ENCODE measurements around the gene SIK2. TPM values are rescaled to one million over a fixed set of nuclear protein-coding genes. Genes with fewer than 3 reads are reported as not detected.

SIK2 gene
- total and polyA plus RNA-seq, 10 donors: 1.7 to 23.8 (median 14.9) TPM

GRCh38 chr11:111671383-111671782 is 69.1 kb downstream of the SIK2 start:
- Histone ChIP-seq H3K36me3 (peaks cover 0 to 65% (median 10%) of the 10 kb centered on the region in 6 donors), H3K27me3 (replicated peaks in 1 of 7) (no peaks in the 10 kb centered on the region), H3K9me3 (peaks cover 0 to 4% (median 0%) of the 10 kb centered on the region in 8 donors), H3K4me1 (no peaks in the 10 kb centered on the region), H3K4me3 (no peak overlapping the region), H3K27ac (no peak overlapping the region)
- WGBS, 5 donors: 95 to 100% (median 100%) methylated on average over 1 of the region's 1 CpG
- no peak for DNase-seq
- TF ChIP-seq POLR2A (IDR thresholded peaks at IDR 0.05) (no peak), CTCF (IDR thresholded peaks at IDR 0.05 in 8 of 11, conservative IDR thresholded peaks at IDR 0.05 in 3 of 11) (no peak), POLR2AphosphoS5 (IDR thresholded peaks at IDR 0.05) (no peak)
- intact Hi-C loops (cut with DNase I; ENCODE audit: low total_unique reads): no loop called here

- Histone ChIP-seq H3K27me3 (replicated peaks in 1 of 7) (no peaks in the 10 kb centered on the region), H3K27ac (no peak overlapping the region), H3K36me3 (peaks cover 0 to 58% (median 10%) of the 10 kb centered on the region in 6 donors), H3K4me1 (no peaks in the 10 kb centered on the region), H3K9me3 (peaks cover 0 to 4% (median 0%) of the 10 kb centered on the region in 8 donors), H3K4me3 (no peak overlapping the region)
- intact Hi-C loops (cut with DNase I; ENCODE audit: low total_unique reads): no loop called here
- no peak for DNase-seq
- WGBS, 5 donors: 76 to 96% (median 93%) methylated on average over 1 of the region's 1 CpG
- TF ChIP-seq POLR2AphosphoS5 (IDR thresholded peaks at IDR 0.05): no peak
- TF ChIP-seq CTCF (IDR thresholded peaks at IDR 0.05 in 8 of 11, conservative IDR thresholded peaks at IDR 0.05 in 3 of 11): no peak
- TF ChIP-seq POLR2A (IDR thresholded peaks at IDR 0.05): no peak
Observed at GRCh38 chr11:111672949-111673348, 70.7 kb downstream of the SIK2 start.

- H3K27ac ChIP-seq: no peak overlapping the region
- no peak for DNase-seq
- 96 to 100% (median 97%) methylated on average over 1 of the region's 1 CpG for WGBS, 5 donors
- TF ChIP-seq POLR2AphosphoS5 (IDR thresholded peaks at IDR 0.05) (no peak), POLR2A (IDR thresholded peaks at IDR 0.05) (no peak), CTCF (IDR thresholded peaks at IDR 0.05 in 8 of 11, conservative IDR thresholded peaks at IDR 0.05 in 3 of 11) (no peak)
- H3K27me3 ChIP-seq (replicated peaks in 1 of 7): no peaks in the 10 kb centered on the region
- intact Hi-C loops (cut with DNase I; ENCODE audit: low total_unique reads): no loop called here
- H3K4me3 ChIP-seq: no peak overlapping the region
- H3K36me3 ChIP-seq: peaks cover 0 to 58% (median 10%) of the 10 kb centered on the region in 6 donors
- H3K4me1 ChIP-seq: no peaks in the 10 kb centered on the region
- peaks cover 0 to 4% (median 0%) of the 10 kb centered on the region in 8 donors for H3K9me3 ChIP-seq
Observed at GRCh38 chr11:111674941-111675340, 72.7 kb downstream of the SIK2 start.

GRCh38 chr11:111675891-111676290 is 73.6 kb downstream of the SIK2 start:
- peaks cover 0 to 54% (median 10%) of the 10 kb centered on the region in 6 donors for H3K36me3 ChIP-seq
- no peak overlapping the region for H3K27ac ChIP-seq
- 90 to 100% (median 96%) methylated on average over 2 of the region's 2 CpGs for WGBS, 5 donors
- H3K4me3 ChIP-seq: no peak overlapping the region
- H3K9me3 ChIP-seq: peaks cover 0 to 4% (median 0%) of the 10 kb centered on the region in 8 donors
- intact Hi-C loops (cut with DNase I; ENCODE audit: low total_unique reads): no loop called here
- H3K27me3 ChIP-seq (replicated peaks in 1 of 7): no peaks in the 10 kb centered on the region
- no peak for DNase-seq
- H3K4me1 ChIP-seq: no peaks in the 10 kb centered on the region
- no peak for TF ChIP-seq CTCF (IDR thresholded peaks at IDR 0.05 in 8 of 11, conservative IDR thresholded peaks at IDR 0.05 in 3 of 11)
- no peak for TF ChIP-seq POLR2AphosphoS5 (IDR thresholded peaks at IDR 0.05)
- no peak for TF ChIP-seq POLR2A (IDR thresholded peaks at IDR 0.05)

Measured in spleen (tissue), 11 donors.